Kidney (tissue), 14 donors: Measurements from ENCODE around the gene ABLIM2. TPM values are rescaled to one million over a fixed set of nuclear protein-coding genes. Genes with fewer than 3 reads are reported as not detected.

Experiments used
- DNase-seq, 5 donors: peaks; one replicate each; pipeline ENCODE4 v3.0.0-alpha.2; 2013 to 2020
- FAIRE-seq: peaks from 2 replicates; lab custom pipeline; 2012; peaks lifted over from hg19 to GRCh38; lab: Jason Lieb, UNC
- H3K27ac ChIP-seq, 2 donors: one replicate each; pipeline ENCODE4 v1.7.0; 2013; ENCODE audit warnings: low read depth in 2 of 2, low read length in 2 of 2, inconsistent platforms in 1 of 2
- H3K27me3 ChIP-seq: one replicate; pipeline ENCODE4 v1.7.1; 2013; ENCODE audit warnings: low read length, inconsistent platforms; ENCODE audit not compliant: control insufficient read depth, insufficient read depth
- H3K36me3 ChIP-seq, 3 donors: one replicate each; pipeline versions ENCODE4 v1.7.0 to v1.7.1; 2013; ENCODE audit warnings: low read length in 3 of 3, control low read depth in 1 of 3, inconsistent platforms in 1 of 3; ENCODE audit not compliant: insufficient read depth in 3 of 3, control insufficient read depth in 2 of 3
- H3K4me1 ChIP-seq, 3 donors: one replicate each; pipeline versions ENCODE4 v1.7.0 to v1.7.1; 2013; ENCODE audit warnings: low read length in 3 of 3, inconsistent platforms in 1 of 3, low read depth in 1 of 3; ENCODE audit not compliant: control insufficient read depth in 2 of 3, insufficient read depth in 2 of 3
- H3K4me3 ChIP-seq, 3 donors: one replicate each; pipeline versions ENCODE4 v1.7.0 to v1.8.1; 2013; ENCODE audit warnings: low read length in 3 of 3, control low read depth in 1 of 3, inconsistent platforms in 1 of 3
- H3K9ac ChIP-seq, 3 donors: one replicate each; pipeline versions ENCODE4 v1.7.0 to v1.7.1; 2013; ENCODE audit warnings: low read length in 3 of 3, control low read depth in 1 of 3, inconsistent platforms in 1 of 3
- H3K9me3 ChIP-seq, 3 donors: one replicate each; pipeline versions ENCODE4 v1.7.0 to v1.7.1; 2013; ENCODE audit warnings: low read length in 3 of 3, control low read depth in 1 of 3, inconsistent platforms in 1 of 3; ENCODE audit not compliant: control insufficient read depth in 2 of 3, insufficient read depth in 1 of 3
- intact Hi-C: fragments of 100-400 bp; cut with DNase I; formaldehyde crosslinking; loops from one replicate; pipeline ENCODE4 v1.11.1; 2022
- polyA plus RNA-seq: library from polyadenylated mRNA; stranded (reverse); fragments of 350-450 nt; fragmentation: Illumina TruSeq; extraction: RNeasy Lipid Tissue Mini Kit (QIAGEN cat#74804); gene quantifications from one replicate; pipeline ENCODE4 v1.2.3, GENCODE V29; 2014; ENCODE audit warnings: low read depth, low replicate concordance; ENCODE audit not compliant: insufficient read depth
- total RNA-seq: library from RNA; stranded (reverse); fragmentation: NEBNext Ultra II Directional; extraction: Animal tissue kit (Norgen Biotek cat#: 25700); gene quantifications from one replicate; pipeline ENCODE4 v1.2.1, GENCODE V29; 2021
- TF ChIP-seq, protein P1 (sequence below): IDR thresholded peaks from 3 replicates; pipeline ENCODE4 v1.5.1; 2012; ENCODE audit warnings: mild to moderate bottlenecking, moderate library complexity, borderline replicate concordance; ENCODE audit not compliant: insufficient read depth; ENCODE audit errors: extremely low read depth
- donor health status: control.
- donor health status: control.
- donor health status: control.
- donor health status: control.
- donor health status: control.
- donor health status: DM: yes; HTN: yes; CAD: no.
- donor health status: Normal renal cell carcinoma (clear cell type).

The ABLIM2 gene
- total and polyA plus RNA-seq, 2 donors from 2014 or later = 9.5 to 23.3 TPM

DNA sequence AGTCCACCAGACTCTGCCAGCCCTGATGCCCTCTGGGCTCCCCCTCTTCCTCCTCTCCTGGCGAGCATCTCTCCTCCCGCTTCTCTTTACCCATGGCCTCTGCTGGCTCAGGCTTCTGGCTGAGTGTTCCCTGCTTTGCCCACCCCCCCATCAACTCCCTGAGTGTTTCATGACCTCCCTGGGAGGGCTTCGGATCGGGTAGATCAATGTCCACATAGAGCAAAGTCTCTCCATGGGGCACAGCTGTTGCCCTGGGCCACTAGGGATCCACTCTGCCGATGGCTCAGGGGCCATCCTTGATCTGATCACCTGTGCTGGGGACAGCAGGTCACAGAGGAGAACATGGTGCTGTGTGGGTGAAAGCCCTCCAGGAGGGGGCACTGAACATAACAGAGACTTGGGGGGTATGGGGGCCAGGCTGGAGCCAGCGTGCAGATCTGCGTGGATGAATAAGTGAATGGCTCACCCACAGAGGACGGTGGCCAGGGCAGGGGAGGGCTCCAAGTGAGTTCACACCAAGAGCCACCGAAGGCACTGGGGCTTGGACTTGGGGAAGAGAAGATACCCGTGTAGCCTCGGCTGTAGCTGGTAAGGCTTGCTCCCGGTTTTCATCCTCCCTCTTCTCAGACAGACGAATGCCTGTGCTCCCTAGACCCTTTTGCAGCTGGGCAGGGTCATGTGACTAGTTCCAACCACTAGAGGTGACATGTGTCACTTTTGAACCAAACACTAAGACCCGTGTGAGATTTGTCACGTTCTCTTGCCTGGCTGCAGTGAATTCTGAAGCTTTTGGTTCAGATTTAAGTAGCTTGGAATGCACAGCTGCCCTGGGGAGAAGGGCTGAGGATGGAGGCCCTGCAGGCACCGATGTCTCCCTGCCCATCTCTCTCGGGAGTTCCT lies 195.8 kb downstream of the ABLIM2 start:
- no peak overlapping the region for H3K27ac ChIP-seq
- intact Hi-C loops = no loop called here
- no peak for FAIRE-seq
- TF ChIP-seq, protein P1, sequence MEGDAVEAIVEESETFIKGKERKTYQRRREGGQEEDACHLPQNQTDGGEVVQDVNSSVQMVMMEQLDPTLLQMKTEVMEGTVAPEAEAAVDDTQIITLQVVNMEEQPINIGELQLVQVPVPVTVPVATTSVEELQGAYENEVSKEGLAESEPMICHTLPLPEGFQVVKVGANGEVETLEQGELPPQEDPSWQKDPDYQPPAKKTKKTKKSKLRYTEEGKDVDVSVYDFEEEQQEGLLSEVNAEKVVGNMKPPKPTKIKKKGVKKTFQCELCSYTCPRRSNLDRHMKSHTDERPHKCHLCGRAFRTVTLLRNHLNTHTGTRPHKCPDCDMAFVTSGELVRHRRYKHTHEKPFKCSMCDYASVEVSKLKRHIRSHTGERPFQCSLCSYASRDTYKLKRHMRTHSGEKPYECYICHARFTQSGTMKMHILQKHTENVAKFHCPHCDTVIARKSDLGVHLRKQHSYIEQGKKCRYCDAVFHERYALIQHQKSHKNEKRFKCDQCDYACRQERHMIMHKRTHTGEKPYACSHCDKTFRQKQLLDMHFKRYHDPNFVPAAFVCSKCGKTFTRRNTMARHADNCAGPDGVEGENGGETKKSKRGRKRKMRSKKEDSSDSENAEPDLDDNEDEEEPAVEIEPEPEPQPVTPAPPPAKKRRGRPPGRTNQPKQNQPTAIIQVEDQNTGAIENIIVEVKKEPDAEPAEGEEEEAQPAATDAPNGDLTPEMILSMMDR = no peak
- no peak for DNase-seq
- no peaks in the 10 kb centered on the region for H3K9me3 ChIP-seq
- no peaks in the 10 kb centered on the region for H3K36me3 ChIP-seq
- no peak overlapping the region for H3K9ac ChIP-seq
- peaks cover 0 to 16% (median 7%) of the 10 kb centered on the region in 3 donors for H3K4me1 ChIP-seq
- H3K27me3 ChIP-seq = no peaks in the 10 kb centered on the region
- H3K4me3 ChIP-seq = no peak overlapping the region

DNA sequence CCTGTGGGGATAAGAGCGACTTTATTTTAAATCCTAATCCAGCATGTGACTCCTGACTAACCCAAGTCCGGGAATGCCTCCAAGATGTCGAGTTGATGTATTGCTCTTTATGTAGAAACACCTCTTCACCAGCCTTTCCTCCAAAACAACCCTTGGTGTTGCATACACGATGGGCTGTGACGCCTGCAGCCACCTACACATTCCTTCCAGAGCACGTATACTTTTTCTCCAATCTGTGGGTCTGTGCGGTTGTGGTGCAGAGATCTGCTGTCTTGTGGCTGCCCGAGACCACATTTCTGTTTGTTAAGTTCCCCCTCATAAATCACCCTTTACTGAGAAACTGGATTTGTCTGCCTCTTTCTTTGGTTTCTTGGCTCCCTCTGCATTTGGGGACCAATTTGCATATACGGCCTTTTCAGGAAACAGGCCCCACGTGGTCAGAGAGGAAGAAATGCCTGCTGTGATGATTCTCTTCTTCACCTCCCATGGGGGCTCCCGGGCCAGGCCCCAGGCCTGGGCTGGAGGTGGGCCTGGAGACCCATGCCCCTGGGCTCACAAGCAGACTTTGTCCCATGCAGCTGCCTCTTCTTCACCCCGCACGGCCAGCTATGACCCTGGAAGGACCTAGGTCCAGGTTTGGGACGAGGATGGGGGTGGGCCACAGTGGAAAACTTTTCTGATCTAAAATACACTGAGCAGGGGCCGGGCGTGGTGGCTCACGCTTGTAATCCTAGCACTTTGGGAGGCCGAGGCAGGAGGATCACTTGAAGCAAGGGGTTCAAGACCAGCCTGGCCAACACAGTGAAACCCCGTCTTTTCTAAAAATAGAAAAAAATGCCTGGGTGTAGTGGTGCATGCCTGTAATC lies 197.6 kb downstream of the ABLIM2 start:
- H3K9ac ChIP-seq = no peak overlapping the region
- intact Hi-C loops = no loop called here
- H3K36me3 ChIP-seq = no peaks in the 10 kb centered on the region
- DNase-seq (peak in 4 of 5 donors; percentile 71 to 95 (median 81)), FAIRE-seq (no peak)
- H3K4me1 ChIP-seq = peaks cover 3 to 16% (median 7%) of the 10 kb centered on the region in 3 donors
- TF ChIP-seq, protein P1 = no peak
- H3K27me3 ChIP-seq = no peaks in the 10 kb centered on the region
- peak overlapping the region in 1 of 3 donors; percentile 2 for H3K4me3 ChIP-seq
- no peaks in the 10 kb centered on the region for H3K9me3 ChIP-seq
- peak overlapping the region; percentile 22 to 53 for H3K27ac ChIP-seq

DNA sequence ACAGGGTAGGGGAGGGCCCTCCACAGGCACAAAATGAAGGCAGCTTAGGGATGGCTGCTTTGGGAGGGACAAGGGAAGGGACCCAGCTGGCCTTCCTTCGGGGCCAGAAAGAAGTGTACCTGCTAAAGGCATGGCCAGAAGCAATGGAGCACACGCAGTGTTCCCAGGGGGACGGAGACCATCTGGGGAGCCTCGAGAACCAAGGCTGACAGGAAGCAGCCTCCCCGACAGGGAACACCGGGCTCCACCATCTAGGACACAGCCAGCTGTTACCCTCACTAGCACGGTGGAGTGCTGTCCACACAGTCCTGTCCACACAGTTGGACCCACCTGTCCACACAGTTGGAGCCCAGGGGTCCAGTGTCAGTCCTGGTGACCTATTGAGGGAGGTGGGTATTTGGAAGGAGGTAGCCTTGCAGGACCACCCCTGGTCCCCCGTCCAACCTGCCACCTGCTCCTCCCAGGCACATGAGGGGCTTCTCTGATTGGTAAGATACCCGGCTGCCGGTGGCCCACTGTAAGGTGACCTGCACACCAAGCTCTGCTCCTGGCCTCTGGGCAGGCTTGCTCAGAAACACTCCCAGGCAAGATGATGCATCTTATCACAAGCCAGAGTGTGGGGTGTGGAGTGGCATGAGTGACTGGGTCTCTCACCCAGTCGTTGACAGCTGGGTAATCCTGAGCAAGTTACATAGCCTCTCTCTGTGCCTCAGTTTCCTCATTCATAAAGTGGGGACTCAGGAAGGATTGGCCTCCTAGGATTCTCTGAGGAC lies 198.4 kb downstream of the ABLIM2 start:
- H3K4me3 ChIP-seq = no peak overlapping the region
- H3K4me1 ChIP-seq = peaks cover 3 to 16% (median 7%) of the 10 kb centered on the region in 3 donors
- H3K27ac ChIP-seq = peak overlapping the region in 1 of 2 donors; percentile 71
- no peaks in the 10 kb centered on the region for H3K36me3 ChIP-seq
- FAIRE-seq = no peak
- intact Hi-C loops = no loop called here
- H3K9ac ChIP-seq = no peak overlapping the region
- DNase-seq = no peak
- TF ChIP-seq, protein P1 = no peak
- no peaks in the 10 kb centered on the region for H3K27me3 ChIP-seq
- H3K9me3 ChIP-seq = no peaks in the 10 kb centered on the region
